Activated T-helper 9 cell treated with anti-CD3 and anti-CD28 coated beads, Interleukin-2, amount 50 U/mL, for 16 hours (primary cell): ENCODE results near the gene RFX8.
"Not testable (repeated sequence)": the region's sequence is repeated elsewhere in the genome, so short reads cannot be mapped to it uniquely, and the experiment has no call there.

ENCODE experiments used
- DNase-seq: peaks from one replicate; pipeline ENCODE4 v3.0.0-alpha.2; 2020; ENCODE audit warnings: low read depth

The RFX8 gene

GRCh38 chr2:101486258-101486701 is 11.4 kb upstream of the RFX8 start:
- DNase-seq, result no peak

GRCh38 chr2:101485856-101486255 is 10.9 kb upstream of the RFX8 start:
- DNase-seq, result no peak

- DNase-seq, result no peak
Measured at GRCh38 chr2:101480764-101481163, 5.9 kb upstream of the RFX8 start.

- DNase-seq, result no peak
Measured at GRCh38 chr2:101479810-101480209, 4.9 kb upstream of the RFX8 start.

GRCh38 chr2:101479328-101479727 is 4.4 kb upstream of the RFX8 start:
- no peak for DNase-seq

GRCh38 chr2:101478181-101479001 is 3.5 kb upstream of the RFX8 start:
- no peak for DNase-seq

- DNase-seq, result no peak
Measured at GRCh38 chr2:101477556-101477955, 2.6 kb upstream of the RFX8 start.

- DNase-seq, result no peak
Measured at GRCh38 chr2:101476605-101477208, 1.8 kb upstream of the RFX8 start.

GRCh38 chr2:101473911-101474701 is 806 bp downstream of the RFX8 start:
- peak; percentile 15 for DNase-seq

GRCh38 chr2:101473591-101473910 is 1.4 kb downstream of the RFX8 start:
- no peak for DNase-seq

GRCh38 chr2:101469863-101470262 is 5.0 kb downstream of the RFX8 start:
- DNase-seq, result no peak

- DNase-seq, result no peak
Measured at GRCh38 chr2:101467306-101467705, 7.6 kb downstream of the RFX8 start.

- DNase-seq, result no peak
Measured at GRCh38 chr2:101466426-101466825, 8.5 kb downstream of the RFX8 start.

- no peak for DNase-seq
Measured at GRCh38 chr2:101464841-101465240, 10.1 kb downstream of the RFX8 start.

GRCh38 chr2:101463911-101464641 is 10.8 kb downstream of the RFX8 start:
- no peak for DNase-seq

- DNase-seq, result no peak
Measured at GRCh38 chr2:101463421-101463820, 11.5 kb downstream of the RFX8 start.

- no peak for DNase-seq
Measured at GRCh38 chr2:101461381-101461780, 13.5 kb downstream of the RFX8 start.

GRCh38 chr2:101454408-101454807 is 20.5 kb downstream of the RFX8 start:
- not testable (repeated sequence) for DNase-seq

- DNase-seq, result no peak
Measured at GRCh38 chr2:101450965-101451364, 23.9 kb downstream of the RFX8 start.

GRCh38 chr2:101446869-101447268 is 28.0 kb downstream of the RFX8 start:
- DNase-seq, result no peak

GRCh38 chr2:101442667-101443061 is 32.2 kb downstream of the RFX8 start:
- no peak for DNase-seq

- DNase-seq, result no peak
Measured at GRCh38 chr2:101442042-101442666, 32.8 kb downstream of the RFX8 start.
